K562 (cell line): ENCODE data around the gene VAC14. TPM values are rescaled to one million over a fixed set of nuclear protein-coding genes. Genes with fewer than 3 reads are reported as not detected.

Experiments used
- ADNP ChIP-seq: fragments of 200-800 bp; sonication (Bioruptor generic); IDR thresholded peaks from 2 replicates; pipeline ENCODE4 v1.6.1; 2016; ENCODE audit warnings: missing genetic modification characterization, missing compliant biosample characterization
- AFF4 ChIP-seq: sonication (generic); formaldehyde crosslinking; IDR thresholded peaks from 2 replicates; pipeline ENCODE4 v1.8.0; 2023; ENCODE audit warnings: mild to moderate bottlenecking, missing genetic modification reagents
- CREBBP ChIP-seq: IDR thresholded peaks from one replicate; pipeline ENCODE4 v1.6.1; 2012; ENCODE audit warnings: low read depth, mild to moderate bottlenecking, control low read depth, inconsistent platforms, low read length
- FOXO4 ChIP-seq: fragments of 450-650 bp; formaldehyde crosslinking; IDR thresholded peaks from 2 replicates; pipeline ENCODE4 v1.4.0; 2020; ENCODE audit warnings: mild to moderate bottlenecking, moderate library complexity
- HCFC1 ChIP-seq: IDR thresholded peaks from 2 replicates; pipeline ENCODE4 v1.6.1; 2012; ENCODE audit warnings: low read depth, low read length, improper control_type of control experiment
- MAFG ChIP-seq: fragments of 450-650 bp; conservative IDR thresholded peaks from 2 replicates; pipeline ENCODE4 v1.6.1; 2016; ENCODE audit warnings: missing genetic modification characterization, missing compliant biosample characterization
- MAZ ChIP-seq, 2 experiments: fragments of 450-650 bp in 1 of 2; sonication (generic) in 1 of 2; formaldehyde crosslinking; IDR thresholded peaks in 1 of 2; conservative IDR thresholded peaks in 1 of 2; 2 replicates each; pipeline versions ENCODE4 v1.4.0 to v1.5.0; 2020; ENCODE audit warnings: mild to moderate bottlenecking in 1 of 2, missing genetic modification reagents in 1 of 2
- NRF1 ChIP-seq, 2 experiments: fragments of 450-650 bp; IDR thresholded peaks in 1 of 2; conservative IDR thresholded peaks in 1 of 2; 2 replicates each; pipeline ENCODE4 v1.6.1; 2014; ENCODE audit warnings: mild to moderate bottlenecking in 2 of 2
- POLR2A ChIP-seq: fragments of 450-650 bp; conservative IDR thresholded peaks from 2 replicates; pipeline ENCODE4 v1.6.1; 2016
- POLR2G ChIP-seq: fragments of 200-400 bp; formaldehyde crosslinking; IDR thresholded peaks from 2 replicates; pipeline ENCODE4 v1.6.1; 2017; ENCODE audit warnings: low read depth, mild to moderate bottlenecking, antibody characterized with exemption, low read length, moderate library complexity
- RBFOX2 ChIP-seq: fragments of 200-400 bp; formaldehyde crosslinking; IDR thresholded peaks from 2 replicates; pipeline ENCODE4 v1.6.1; 2017; ENCODE audit warnings: low read depth, mild to moderate bottlenecking, low read length, moderate library complexity
- SP1 ChIP-seq: sonication (generic); formaldehyde crosslinking; IDR thresholded peaks from 2 replicates; pipeline ENCODE4 v1.8.1; 2022; ENCODE audit warnings: mild to moderate bottlenecking, missing genetic modification reagents
- TRIM28 ChIP-seq: fragments of 450-650 bp; IDR thresholded peaks from 2 replicates; pipeline ENCODE4 v1.6.1; 2017
- U2AF2 ChIP-seq: fragments of 200-400 bp; formaldehyde crosslinking; optimal IDR thresholded peaks from 2 replicates; pipeline ENCODE3; 2017; ENCODE audit warnings: low read depth, mild to moderate bottlenecking, low read length
- YY1 ChIP-seq, 3 experiments: IDR thresholded peaks; 2 replicates each; pipeline ENCODE4 v1.6.1; 2011; ENCODE audit warnings: low read length in 2 of 3, mild to moderate bottlenecking in 2 of 3, moderate library complexity in 2 of 3, borderline replicate concordance in 1 of 3, control low read depth in 1 of 3, low read depth in 1 of 3; ENCODE audit not compliant: insufficient read depth in 3 of 3, insufficient replicate concordance in 2 of 3, control insufficient read depth in 1 of 3, insufficient read length in 1 of 3; ENCODE audit errors: extremely low read depth in 1 of 3
- ZEB2 ChIP-seq: fragments of 450-650 bp; IDR thresholded peaks from 2 replicates; pipeline ENCODE4 v1.6.1; 2016
- polyA plus RNA-seq, 8 experiments: library from polyadenylated mRNA; depleted of rRNA in 4 of 8; stranded (reverse) in 5 of 8; unstranded in 3 of 8; fragments of >200 nt; fragmentation: Nextera tagmentation in 2 of 8; fragmentation: Illumina TruSeq in 1 of 8; extraction: Ambion mirVana in 2 of 8; extraction: Trizol in 1 of 8; gene quantifications; 2 replicates each; pipeline versions ENCODE4 v1.2.1 to v1.2.3, GENCODE V29; 2011 to 2014; ENCODE audit warnings: inconsistent platforms in 1 of 8, missing spikeins in 1 of 8
- total RNA-seq, 7 experiments: library from RNA; depleted of rRNA in 6 of 7; stranded (reverse); fragments of >200 nt in 6 of 7; fragmentation: Illumina TruSeq in 2 of 7; extraction: Trizol in 2 of 7; gene quantifications; 2 replicates each; pipeline versions ENCODE4 v1.2.1 to v1.2.3, GENCODE V29; 2011 to 2021; ENCODE audit warnings: low replicate concordance in 1 of 7
- TF ChIP-seq, protein P1 (sequence below), 3 experiments: IDR thresholded peaks in 2 of 3; conservative IDR thresholded peaks in 1 of 3; 2 replicates each; pipeline ENCODE4 v1.5.1; 2011 to 2012; ENCODE audit warnings: low read length in 3 of 3, mild to moderate bottlenecking in 3 of 3, control low read depth in 2 of 3, improper control_type of control experiment in 1 of 3, inconsistent platforms in 1 of 3, low read depth in 1 of 3, mixed read lengths in 1 of 3, moderate library complexity in 1 of 3; ENCODE audit not compliant: insufficient read depth in 2 of 3
- TF ChIP-seq, protein P2 (sequence below): fragments of 450-650 bp; conservative IDR thresholded peaks from 2 replicates; pipeline ENCODE4 v1.6.1; 2016; ENCODE audit warnings: missing genetic modification characterization, low read depth, mild to moderate bottlenecking, control low read depth, missing compliant biosample characterization

Gene VAC14
- total and polyA plus RNA-seq, 9 of the 15 experiments (the other 6 are each of a cell fraction or from before 2014, with no cell fraction given) = 1.3 to 41.6 (median 26.6) TPM

GRCh38 chr16:70746708-70747424 lies 54.1 kb downstream of the VAC14 start (continued):
- TF ChIP-seq, protein P1, sequence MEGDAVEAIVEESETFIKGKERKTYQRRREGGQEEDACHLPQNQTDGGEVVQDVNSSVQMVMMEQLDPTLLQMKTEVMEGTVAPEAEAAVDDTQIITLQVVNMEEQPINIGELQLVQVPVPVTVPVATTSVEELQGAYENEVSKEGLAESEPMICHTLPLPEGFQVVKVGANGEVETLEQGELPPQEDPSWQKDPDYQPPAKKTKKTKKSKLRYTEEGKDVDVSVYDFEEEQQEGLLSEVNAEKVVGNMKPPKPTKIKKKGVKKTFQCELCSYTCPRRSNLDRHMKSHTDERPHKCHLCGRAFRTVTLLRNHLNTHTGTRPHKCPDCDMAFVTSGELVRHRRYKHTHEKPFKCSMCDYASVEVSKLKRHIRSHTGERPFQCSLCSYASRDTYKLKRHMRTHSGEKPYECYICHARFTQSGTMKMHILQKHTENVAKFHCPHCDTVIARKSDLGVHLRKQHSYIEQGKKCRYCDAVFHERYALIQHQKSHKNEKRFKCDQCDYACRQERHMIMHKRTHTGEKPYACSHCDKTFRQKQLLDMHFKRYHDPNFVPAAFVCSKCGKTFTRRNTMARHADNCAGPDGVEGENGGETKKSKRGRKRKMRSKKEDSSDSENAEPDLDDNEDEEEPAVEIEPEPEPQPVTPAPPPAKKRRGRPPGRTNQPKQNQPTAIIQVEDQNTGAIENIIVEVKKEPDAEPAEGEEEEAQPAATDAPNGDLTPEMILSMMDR (IDR thresholded peaks at IDR 0.05 in 2 of 3, conservative IDR thresholded peaks at IDR 0.05 in 1 of 3; ENCODE audit: insufficient read depth in 2 of 3, low read depth in 1 of 3, low read length in 3 of 3) = no peak
- TF ChIP-seq RBFOX2 (peak; percentile 73), U2AF2 (no peak), MAFG (tag) (peak; percentile 94), TRIM28 (no peak), FOXO4 (no peak), YY1 (IDR thresholded peaks at IDR 0.05; ENCODE audit: borderline replicate concordance in 1 of 3, control insufficient read depth in 1 of 3, extremely low read depth in 1 of 3, insufficient read depth in 3 of 3, insufficient read length in 1 of 3, insufficient replicate concordance in 2 of 3, low read depth in 1 of 3, low read length in 2 of 3) (peak in 1 of 3 experiments; percentile 50), NRF1 (conservative IDR thresholded peaks at IDR 0.05 in 1 of 2, IDR thresholded peaks at IDR 0.05 in 1 of 2) (peak in 1 of 2 experiments; percentile 34; a peak in 1 of 4 replicates), POLR2A (no peak; the same call in 1 of the 2 replicates), POLR2G (peak; percentile 64), MAZ (CRISPR knock-in tag; conservative IDR thresholded peaks at IDR 0.05 in 1 of 2, IDR thresholded peaks at IDR 0.05 in 1 of 2) (peak in 1 of 2 experiments; percentile 27; a peak in 3 of 4 replicates), SP1 (CRISPR knock-in tag) (0 out of 2 replicates have a peak, but pooled peaks have one; percentile 35), ADNP (tag) (no peak), CREBBP (no peak), AFF4 (no peak), ZEB2 (0 out of 2 replicates have a peak, but pooled peaks have one; percentile 16), HCFC1 (0 out of 2 replicates have a peak, but pooled peaks have one; percentile 23)
- TF ChIP-seq, protein P2, sequence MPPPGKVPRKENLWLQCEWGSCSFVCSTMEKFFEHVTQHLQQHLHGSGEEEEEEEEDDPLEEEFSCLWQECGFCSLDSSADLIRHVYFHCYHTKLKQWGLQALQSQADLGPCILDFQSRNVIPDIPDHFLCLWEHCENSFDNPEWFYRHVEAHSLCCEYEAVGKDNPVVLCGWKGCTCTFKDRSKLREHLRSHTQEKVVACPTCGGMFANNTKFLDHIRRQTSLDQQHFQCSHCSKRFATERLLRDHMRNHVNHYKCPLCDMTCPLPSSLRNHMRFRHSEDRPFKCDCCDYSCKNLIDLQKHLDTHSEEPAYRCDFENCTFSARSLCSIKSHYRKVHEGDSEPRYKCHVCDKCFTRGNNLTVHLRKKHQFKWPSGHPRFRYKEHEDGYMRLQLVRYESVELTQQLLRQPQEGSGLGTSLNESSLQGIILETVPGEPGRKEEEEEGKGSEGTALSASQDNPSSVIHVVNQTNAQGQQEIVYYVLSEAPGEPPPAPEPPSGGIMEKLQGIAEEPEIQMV (tag) = peak; percentile 65; the same call in 1 of the 2 replicates
